H9 (cell line): Measurements from ENCODE around the gene SNX33. TPM values are rescaled to one million over a fixed set of nuclear protein-coding genes. Genes with fewer than 3 reads are reported as not detected.
A peak's percentile ranks its signal among the peaks of the same experiment; 100 is the strongest.

Source experiments
- DNase-seq: peaks from one replicate; pipeline ENCODE4 v3.0.0-alpha.2; 2017
- H2AFZ ChIP-seq: one replicate; pipeline ENCODE4 v1.6.1; 2013; ENCODE audit warnings: mild to moderate bottlenecking, low read length, control low read depth, moderate library complexity
- H2AK5ac ChIP-seq: 2 replicates; pipeline ENCODE4 v1.6.1; 2013; ENCODE audit warnings: low read length, control low read depth, mixed read lengths; ENCODE audit not compliant: insufficient read length
- H2BK120ac ChIP-seq: one replicate; pipeline ENCODE4 v1.6.1; 2013; ENCODE audit warnings: low read depth, mild to moderate bottlenecking, low read length, control low read depth, inconsistent platforms; ENCODE audit not compliant: poor library complexity, severe bottlenecking
- H2BK12ac ChIP-seq: 2 replicates; pipeline ENCODE4 v1.6.1; 2013; ENCODE audit warnings: low read length, control low read depth, mixed read lengths, low read depth; ENCODE audit not compliant: insufficient read length
- H2BK15ac ChIP-seq: 2 replicates; pipeline ENCODE4 v1.6.1; 2013; ENCODE audit warnings: low read depth, low read length, control low read depth
- H2BK20ac ChIP-seq: one replicate; pipeline ENCODE4 v1.6.1; 2013; ENCODE audit warnings: low read depth, mild to moderate bottlenecking, low read length, control low read depth, inconsistent platforms; ENCODE audit not compliant: poor library complexity, severe bottlenecking
- H2BK5ac ChIP-seq: 2 replicates; pipeline ENCODE4 v1.6.1; 2013; ENCODE audit warnings: low read length, control low read depth, mixed read lengths; ENCODE audit not compliant: insufficient read length
- H3K14ac ChIP-seq: 2 replicates; pipeline ENCODE4 v1.6.1; 2013; ENCODE audit warnings: low read length, control low read depth; ENCODE audit not compliant: insufficient read depth
- H3K18ac ChIP-seq: 2 replicates; pipeline ENCODE4 v1.6.1; 2013; ENCODE audit warnings: low read depth, mild to moderate bottlenecking, mixed read lengths, low read length, control low read depth; ENCODE audit not compliant: insufficient read length
- H3K23ac ChIP-seq: 2 replicates; pipeline ENCODE4 v1.6.1; 2013; ENCODE audit warnings: low read length, control low read depth, mixed read lengths, low read depth; ENCODE audit not compliant: insufficient read length
- H3K23me2 ChIP-seq: 2 replicates; pipeline ENCODE4 v1.6.1; 2013; ENCODE audit warnings: low read depth, mild to moderate bottlenecking, mixed read lengths, low read length, control low read depth; ENCODE audit not compliant: insufficient read length, poor library complexity, severe bottlenecking
- H3K27ac ChIP-seq: 2 replicates; pipeline ENCODE4 v1.5.1; 2013; ENCODE audit warnings: low read length, control low read depth, mixed read lengths, low read depth; ENCODE audit not compliant: insufficient read length
- H3K27me3 ChIP-seq: 2 replicates; pipeline ENCODE4 v1.6.1; 2013; ENCODE audit warnings: low read length, control low read depth, inconsistent platforms; ENCODE audit not compliant: insufficient read depth
- H3K4ac ChIP-seq: 2 replicates; pipeline ENCODE4 v1.6.1; 2013; ENCODE audit warnings: low read depth, mild to moderate bottlenecking, control low read depth, inconsistent platforms, low read length, moderate library complexity
- H3K4me1 ChIP-seq: 2 replicates; pipeline ENCODE4 v1.6.1; 2013; ENCODE audit warnings: low read length, control low read depth, inconsistent platforms; ENCODE audit not compliant: insufficient read depth
- H3K4me2 ChIP-seq: 2 replicates; pipeline ENCODE4 v1.6.1; 2013; ENCODE audit warnings: low read length, control low read depth, mixed read lengths; ENCODE audit not compliant: insufficient read length, insufficient read depth
- H3K56ac ChIP-seq: 2 replicates; pipeline ENCODE4 v1.6.1; 2013; ENCODE audit warnings: low read depth, mild to moderate bottlenecking, mixed read lengths, low read length, control low read depth; ENCODE audit not compliant: insufficient read length
- H3K79me1 ChIP-seq: 2 replicates; pipeline ENCODE4 v1.6.1; 2013; ENCODE audit warnings: low read depth, mild to moderate bottlenecking, moderate library complexity, low read length, control low read depth, inconsistent platforms; ENCODE audit not compliant: insufficient read depth, poor library complexity, severe bottlenecking
- H3K79me2 ChIP-seq: 2 replicates; pipeline ENCODE4 v1.6.1; 2013; ENCODE audit warnings: low read length, control low read depth, inconsistent platforms; ENCODE audit not compliant: insufficient read depth
- H3K9ac ChIP-seq: 2 replicates; pipeline ENCODE4 v1.6.1; 2013; ENCODE audit warnings: low read length, control low read depth, mixed read lengths; ENCODE audit not compliant: insufficient read length; ENCODE audit errors: extremely low read depth
- H3K9me3 ChIP-seq: one replicate; pipeline ENCODE4 v1.6.1; 2013; ENCODE audit warnings: low read depth, low read length, inconsistent platforms; ENCODE audit not compliant: control insufficient read depth
- H3T11ph ChIP-seq: one replicate; pipeline ENCODE4 v1.6.1; 2013; ENCODE audit warnings: mild to moderate bottlenecking, low read length, control low read depth, inconsistent platforms
- H4K20me1 ChIP-seq: one replicate; pipeline ENCODE4 v1.6.1; 2013; ENCODE audit not compliant: control insufficient read depth, insufficient read length, insufficient read depth
- H4K5ac ChIP-seq: 2 replicates; pipeline ENCODE4 v1.6.1; 2013; ENCODE audit warnings: low read depth, mild to moderate bottlenecking, mixed read lengths, low read length, control low read depth; ENCODE audit not compliant: insufficient read length
- H4K8ac ChIP-seq: replicated peaks from 2 replicates; pipeline ENCODE4 v1.6.1; 2013; ENCODE audit warnings: low read length, control low read depth, mixed read lengths, low read depth; ENCODE audit not compliant: insufficient read length
- H4K91ac ChIP-seq: 2 replicates; pipeline ENCODE4 v1.6.1; 2013; ENCODE audit warnings: low read depth, mild to moderate bottlenecking, moderate library complexity, mixed read lengths, low read length, control low read depth; ENCODE audit not compliant: insufficient read length
- H3K27ac Mint-ChIP-seq, 3 experiments: 2 replicates in 2 of 3; 3 replicates in 1 of 3; pipeline ENCODE4 v1.8.0; 2020 to 2021; ENCODE audit warnings: mixed read lengths in 3 of 3, mild to moderate bottlenecking in 1 of 3, moderate library complexity in 1 of 3
- H3K27me3 Mint-ChIP-seq: 2 replicates; pipeline ENCODE4 v1.8.0; 2021; ENCODE audit warnings: low read depth, mild to moderate bottlenecking, moderate library complexity, mixed read lengths
- H3K36me3 Mint-ChIP-seq, 3 experiments: 2 replicates in 2 of 3; 3 replicates in 1 of 3; pipeline ENCODE4 v1.8.0; 2020 to 2021; ENCODE audit warnings: low read depth in 3 of 3, mixed read lengths in 3 of 3; ENCODE audit not compliant: insufficient read depth in 1 of 3
- H3K4me1 Mint-ChIP-seq, 2 experiments: 2 replicates each; pipeline ENCODE4 v1.8.0; 2020; ENCODE audit warnings: mixed read lengths in 2 of 2
- H3K4me3 Mint-ChIP-seq, 2 experiments: 2 replicates in 1 of 2; 3 replicates in 1 of 2; pipeline ENCODE4 v1.8.0; 2020 to 2021; ENCODE audit warnings: mild to moderate bottlenecking in 2 of 2, mixed read lengths in 2 of 2, moderate library complexity in 1 of 2
- H3K9me3 Mint-ChIP-seq, 2 experiments: 2 replicates in 1 of 2; 3 replicates in 1 of 2; pipeline ENCODE4 v1.8.0; 2020; ENCODE audit warnings: mild to moderate bottlenecking in 2 of 2, mixed read lengths in 2 of 2, moderate library complexity in 1 of 2
- CTCF ChIP-seq: fragments of 200-600 bp; sonication (generic); conservative IDR thresholded peaks from 3 replicates; pipeline ENCODE4 v1.8.0; 2021; ENCODE audit warnings: antibody characterized with exemption, mild to moderate bottlenecking
- WGBS: extraction: QIAGEN DNeasy Blood & Tissue Kit; methylation state at CpG from one replicate; pipeline ENCODE4 v1.1.7; 2013; ENCODE audit warnings: missing lambda C conversion rate, low lambda C conversion rate, mixed read lengths; ENCODE audit not compliant: insufficient read length; ENCODE audit errors: extremely low coverage; 5-methylcytosine and 5-hydroxymethylcytosine counted together
- total RNA-seq: library from RNA; stranded (reverse); gene quantifications from 2 replicates; pipeline ENCODE4 v1.2.1, GENCODE V29; 2021

SNX33 gene
- total RNA-seq, 1 experiment from 2014 or later: 17.7 TPM

DNA sequence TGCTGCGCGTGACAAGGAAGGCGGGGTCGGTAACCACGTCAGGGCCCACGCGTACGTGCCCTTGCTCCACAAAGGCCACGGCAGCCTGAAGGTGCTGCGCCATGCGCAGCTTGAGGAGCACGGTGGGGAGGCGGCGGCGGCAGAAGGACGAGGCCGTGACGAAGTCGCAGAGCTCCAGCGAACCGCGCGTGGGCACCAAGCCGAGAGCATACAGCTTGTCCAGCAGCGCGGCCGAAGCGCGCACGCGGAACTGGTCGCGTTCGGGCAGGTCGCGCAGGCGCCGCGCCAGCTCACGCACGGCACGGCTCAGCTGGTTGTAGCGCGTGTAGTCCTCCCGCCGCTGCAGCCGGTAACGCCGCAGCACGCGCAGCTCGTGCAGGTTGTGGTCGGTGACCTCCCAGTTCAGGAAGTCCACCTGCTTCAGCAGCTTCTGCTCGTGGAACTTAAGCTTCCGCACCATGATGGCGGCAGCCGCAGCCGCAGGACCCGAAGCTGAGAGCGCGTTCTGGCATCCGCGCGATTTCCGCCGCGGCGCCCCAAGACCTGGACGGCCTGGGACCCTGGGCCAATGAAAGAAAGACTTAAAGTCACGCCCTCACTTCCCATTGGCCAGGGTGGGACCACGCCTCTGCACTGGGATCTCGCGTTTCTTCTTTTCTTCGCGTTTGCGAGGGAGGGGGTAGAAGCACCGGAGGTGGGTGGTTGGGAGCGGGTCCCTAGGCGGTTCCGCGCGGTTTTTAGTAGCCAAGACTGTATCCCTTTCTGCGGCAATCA lies 7.8 kb upstream of the SNX33 start, which contains the start of gene IMP3:
Gene IMP3, minus strand, starts transcription at position 516 of the 774 bp plus-strand sequence. Its CDS starts 56 bp downstream, at position 460.
- no peak within 1 kb of the TSS for H2BK15ac ChIP-seq
- peak within 1 kb of the TSS; percentile 83 to 94 (median 91) for H3K27ac Mint-ChIP-seq
- no peaks in the 10 kb centered on the region for H3K9me3 Mint-ChIP-seq
- no peak within 1 kb of the TSS for H2BK20ac ChIP-seq
- TF ChIP-seq CTCF: no peak
- H3K79me2 ChIP-seq: peaks cover 20% of the 10 kb centered on the region; the same call in 1 of the 2 replicates
- H4K91ac ChIP-seq: peak within 1 kb of the TSS; percentile 89
- peak within 1 kb of the TSS; percentile 92 to 93 for H3K4me3 Mint-ChIP-seq
- H3K27me3 Mint-ChIP-seq: peaks cover 2% of the 10 kb centered on the region; the same call in 1 of the 2 replicates
- peak within 1 kb of the TSS; percentile 98 for H3K4me2 ChIP-seq
- no peak within 1 kb of the TSS for H2AFZ ChIP-seq
- H4K20me1 ChIP-seq: no peaks in the 10 kb centered on the region
- H3K27ac ChIP-seq: peak within 1 kb of the TSS; percentile 82
- H3K56ac ChIP-seq: no peak within 1 kb of the TSS
- no peak within 1 kb of the TSS for H2AK5ac ChIP-seq
- H3K36me3 Mint-ChIP-seq: peaks cover 0 to 10% (median 3%) of the 10 kb centered on the region in 3 experiments; a peak in 3 of 7 replicates
- peaks cover 24 to 32% of the 10 kb centered on the region in 2 experiments for H3K4me1 Mint-ChIP-seq
- peak; percentile 97 for DNase-seq
- H3K79me1 ChIP-seq: peaks cover 9% of the 10 kb centered on the region
- peak within 1 kb of the TSS; percentile 56 for H3K23ac ChIP-seq
- H3K4me1 ChIP-seq: no peaks in the 10 kb centered on the region
- H3K9me3 ChIP-seq: no peaks in the 10 kb centered on the region
- H2BK12ac ChIP-seq: no peak within 1 kb of the TSS
- peak within 1 kb of the TSS; percentile 79 for H2BK5ac ChIP-seq
- peak within 1 kb of the TSS; percentile 82 for H3K4ac ChIP-seq
- H3K27me3 ChIP-seq: no peaks in the 10 kb centered on the region
- peaks cover 15% of the 10 kb centered on the region for H3K23me2 ChIP-seq
- peak within 1 kb of the TSS; percentile 92 for H4K5ac ChIP-seq
- peak within 1 kb of the TSS; percentile 96 for H3K14ac ChIP-seq
- H2BK120ac ChIP-seq: no peak within 1 kb of the TSS
- no CpG with 5 or more reads among the region's 83 CpGs for WGBS
- H4K8ac ChIP-seq: no peak within 1 kb of the TSS
- no peak within 1 kb of the TSS for H3T11ph ChIP-seq
- peak within 1 kb of the TSS; percentile 98 for H3K9ac ChIP-seq
- peak within 1 kb of the TSS; percentile 97 for H3K18ac ChIP-seq
